SK-N-SH treated with all-trans-retinoic acid at 6 μM for 48 hours (cell line): ENCODE measurements around the gene PSMB11.

Experiments
- ATAC-seq: fragments of 200-7000 bp; cut with Tn5 transposase; 3 replicates; pipeline ENCODE4 v1.9.1; 2020; ENCODE audit warnings: mild to moderate bottlenecking, moderate library complexity
- ARNTL ChIP-seq: fragments of 450-650 bp; formaldehyde crosslinking; IDR thresholded peaks from 2 replicates; pipeline ENCODE4 v1.5.0; 2020; ENCODE audit warnings: low read depth, mild to moderate bottlenecking, moderate library complexity, borderline replicate concordance
- BACH2 ChIP-seq: fragments of 250-450 bp; sonication (Bioruptor Pico); IDR thresholded peaks from 2 replicates; pipeline ENCODE4 v1.9.0; 2021; ENCODE audit warnings: mild to moderate bottlenecking, borderline replicate concordance
- CSDC2 ChIP-seq: fragments of 250-450 bp; sonication (Bioruptor Pico); IDR thresholded peaks from 2 replicates; pipeline ENCODE4 v1.5.0; 2020; ENCODE audit warnings: mild to moderate bottlenecking, moderate library complexity
- ESRRG ChIP-seq: fragments of 250-450 bp; sonication (Bioruptor Pico); IDR thresholded peaks from 2 replicates; pipeline ENCODE4 v1.6.1; 2021; ENCODE audit warnings: mild to moderate bottlenecking
- GLIS3 ChIP-seq: fragments of 250-450 bp; sonication (Bioruptor Pico); IDR thresholded peaks from 2 replicates; pipeline ENCODE4 v1.5.0; 2020; ENCODE audit warnings: mild to moderate bottlenecking, moderate library complexity
- ISL1 ChIP-seq: fragments of 250-450 bp; sonication (Bioruptor Pico); IDR thresholded peaks from 2 replicates; pipeline ENCODE4 v2.1.2; 2022; ENCODE audit warnings: mild to moderate bottlenecking, moderate library complexity
- OSR1 ChIP-seq: fragments of 250-450 bp; sonication (Bioruptor Pico); IDR thresholded peaks from 2 replicates; pipeline ENCODE4 v1.8.0; 2022; ENCODE audit warnings: moderate library complexity, mild to moderate bottlenecking, inconsistent platforms
- PATZ1 ChIP-seq: fragments of 250-450 bp; sonication (Bioruptor Pico); IDR thresholded peaks from 2 replicates; pipeline ENCODE4 v1.8.0; 2020; ENCODE audit warnings: mild to moderate bottlenecking, moderate library complexity, borderline replicate concordance
- PPARA ChIP-seq: fragments of 250-450 bp; sonication (Bioruptor Pico); IDR thresholded peaks from 2 replicates; pipeline ENCODE4 v1.5.0; 2020; ENCODE audit warnings: mild to moderate bottlenecking, borderline replicate concordance
- SNAI2 ChIP-seq: fragments of 250-450 bp; sonication (Bioruptor Pico); IDR thresholded peaks from 2 replicates; pipeline ENCODE4 v1.5.0; 2020; ENCODE audit warnings: mild to moderate bottlenecking, moderate library complexity
- TCF4 ChIP-seq: fragments of 250-450 bp; sonication (Bioruptor Pico); IDR thresholded peaks from 2 replicates; pipeline ENCODE4 v1.8.0; 2021; ENCODE audit warnings: mild to moderate bottlenecking, moderate library complexity, borderline replicate concordance
- TOX ChIP-seq: fragments of 250-450 bp; sonication (Bioruptor Pico); IDR thresholded peaks from 2 replicates; pipeline ENCODE4 v1.8.0; 2021; ENCODE audit warnings: mild to moderate bottlenecking, moderate library complexity, borderline replicate concordance
- ZC3H10 ChIP-seq: fragments of 250-450 bp; sonication (Bioruptor Pico); IDR thresholded peaks from 2 replicates; pipeline ENCODE4 v1.5.1; 2021; ENCODE audit warnings: mild to moderate bottlenecking, moderate library complexity
- ZFP3 ChIP-seq: fragments of 250-450 bp; sonication (Bioruptor Pico); IDR thresholded peaks from 2 replicates; pipeline ENCODE4 v1.5.0; 2020; ENCODE audit warnings: mild to moderate bottlenecking, moderate library complexity
- ZFP30 ChIP-seq: fragments of 450-650 bp; formaldehyde crosslinking; IDR thresholded peaks from 2 replicates; pipeline ENCODE4 v1.5.0; 2022; ENCODE audit warnings: mild to moderate bottlenecking, moderate library complexity
- ZNF565 ChIP-seq: fragments of 450-650 bp; formaldehyde crosslinking; conservative IDR thresholded peaks from 2 replicates; pipeline ENCODE4 v1.5.0; 2020; ENCODE audit warnings: low read depth, mild to moderate bottlenecking, moderate library complexity
- ZNF70 ChIP-seq: fragments of 450-650 bp; formaldehyde crosslinking; IDR thresholded peaks from 2 replicates; pipeline ENCODE4 v1.5.0; 2020; ENCODE audit warnings: mild to moderate bottlenecking, moderate library complexity
- TF ChIP-seq, protein P1 (sequence below): fragments of 250-450 bp; sonication (Bioruptor Pico); IDR thresholded peaks from 2 replicates; pipeline ENCODE4 v1.8.0; 2021; ENCODE audit warnings: low read depth, mild to moderate bottlenecking, moderate library complexity, borderline replicate concordance
- TF ChIP-seq, protein P2 (sequence below): fragments of 250-450 bp; sonication (Bioruptor Pico); IDR thresholded peaks from 2 replicates; pipeline ENCODE4 v1.5.1; 2021; ENCODE audit warnings: mild to moderate bottlenecking, moderate library complexity
- TF ChIP-seq, protein P3 (sequence below): fragments of 250-450 bp; sonication (Bioruptor Pico); IDR thresholded peaks from 2 replicates; pipeline ENCODE4 v1.5.1; 2020; ENCODE audit warnings: low read depth, mild to moderate bottlenecking, moderate library complexity

PSMB11 gene

DNA sequence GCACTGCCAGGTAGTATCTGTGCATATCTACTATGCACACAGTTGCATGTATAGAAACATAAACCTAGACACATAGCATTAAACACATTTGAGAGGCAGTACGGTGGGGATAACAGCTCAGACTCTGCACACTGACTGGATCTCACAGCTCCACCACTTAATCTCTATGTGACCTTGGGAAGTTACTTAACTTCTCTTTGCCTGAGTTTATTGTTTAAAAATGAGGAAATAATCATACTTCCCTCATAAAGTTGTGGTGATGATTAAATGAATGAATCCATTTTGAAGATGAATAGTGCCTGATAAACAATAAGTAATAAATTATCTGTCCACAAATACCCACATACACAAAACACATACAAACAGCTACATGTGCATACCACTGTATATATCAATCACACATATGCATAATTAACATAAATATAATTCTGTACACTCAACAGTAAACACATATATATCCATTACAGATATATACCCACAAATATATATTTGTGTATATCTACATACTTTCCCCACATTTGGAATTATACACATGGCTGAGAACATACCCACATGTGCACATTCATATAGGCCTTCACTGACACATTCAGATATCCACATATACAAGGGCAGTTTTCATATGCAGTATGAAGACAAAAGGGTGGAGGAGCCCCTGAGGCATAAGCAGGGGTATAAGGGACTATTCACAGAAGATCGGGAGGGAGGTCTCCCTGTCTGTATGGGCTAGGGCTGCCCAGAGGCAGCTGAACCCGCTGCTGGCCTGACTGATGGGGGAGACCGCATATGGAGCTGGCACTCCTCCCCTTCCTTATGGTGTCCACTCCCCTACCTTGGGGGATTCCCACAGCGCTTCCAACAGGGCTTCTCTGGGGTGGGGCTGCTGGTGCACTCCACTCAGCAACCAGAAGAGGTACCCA, 9.4 kb downstream of the PSMB11 start (continued):
- TF ChIP-seq PATZ1 (CRISPR knock-in tag) = no peak
- no peak for TF ChIP-seq ESRRG (CRISPR knock-in tag)
- no peak for TF ChIP-seq PPARA (CRISPR knock-in tag)
- TF ChIP-seq, protein P1, sequence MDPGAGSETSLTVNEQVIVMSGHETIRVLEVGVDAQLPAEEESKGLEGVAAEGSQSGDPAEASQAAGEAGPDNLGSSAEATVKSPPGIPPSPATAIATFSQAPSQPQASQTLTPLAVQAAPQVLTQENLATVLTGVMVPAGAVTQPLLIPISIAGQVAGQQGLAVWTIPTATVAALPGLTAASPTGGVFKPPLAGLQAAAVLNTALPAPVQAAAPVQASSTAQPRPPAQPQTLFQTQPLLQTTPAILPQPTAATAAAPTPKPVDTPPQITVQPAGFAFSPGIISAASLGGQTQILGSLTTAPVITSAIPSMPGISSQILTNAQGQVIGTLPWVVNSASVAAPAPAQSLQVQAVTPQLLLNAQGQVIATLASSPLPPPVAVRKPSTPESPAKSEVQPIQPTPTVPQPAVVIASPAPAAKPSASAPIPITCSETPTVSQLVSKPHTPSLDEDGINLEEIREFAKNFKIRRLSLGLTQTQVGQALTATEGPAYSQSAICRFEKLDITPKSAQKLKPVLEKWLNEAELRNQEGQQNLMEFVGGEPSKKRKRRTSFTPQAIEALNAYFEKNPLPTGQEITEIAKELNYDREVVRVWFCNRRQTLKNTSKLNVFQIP (CRISPR knock-in tag) = no peak
- TF ChIP-seq ZNF70 (CRISPR knock-in tag) = no peak
- TF ChIP-seq ZC3H10 = no peak
- TF ChIP-seq GLIS3 (CRISPR knock-in tag) = no peak
- no peak for TF ChIP-seq TOX (CRISPR knock-in tag)
- TF ChIP-seq, protein P2, sequence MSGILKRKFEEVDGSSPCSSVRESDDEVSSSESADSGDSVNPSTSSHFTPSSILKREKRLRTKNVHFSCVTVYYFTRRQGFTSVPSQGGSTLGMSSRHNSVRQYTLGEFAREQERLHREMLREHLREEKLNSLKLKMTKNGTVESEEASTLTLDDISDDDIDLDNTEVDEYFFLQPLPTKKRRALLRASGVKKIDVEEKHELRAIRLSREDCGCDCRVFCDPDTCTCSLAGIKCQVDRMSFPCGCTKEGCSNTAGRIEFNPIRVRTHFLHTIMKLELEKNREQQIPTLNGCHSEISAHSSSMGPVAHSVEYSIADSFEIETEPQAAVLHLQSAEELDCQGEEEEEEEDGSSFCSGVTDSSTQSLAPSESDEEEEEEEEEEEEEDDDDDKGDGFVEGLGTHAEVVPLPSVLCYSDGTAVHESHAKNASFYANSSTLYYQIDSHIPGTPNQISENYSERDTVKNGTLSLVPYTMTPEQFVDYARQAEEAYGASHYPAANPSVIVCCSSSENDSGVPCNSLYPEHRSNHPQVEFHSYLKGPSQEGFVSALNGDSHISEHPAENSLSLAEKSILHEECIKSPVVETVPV = no peak
- no peak for TF ChIP-seq ZFP30
- no peak for TF ChIP-seq TCF4 (CRISPR knock-in tag)
- no peak for TF ChIP-seq OSR1 (CRISPR knock-in tag)

GRCh38 chr14:23052182-23052623, 10.2 kb downstream of the PSMB11 start:
- no peak for TF ChIP-seq SNAI2
- no peak for TF ChIP-seq ARNTL (CRISPR knock-in tag)
- TF ChIP-seq, protein P2 = no peak
- TF ChIP-seq ZFP30 = no peak
- TF ChIP-seq OSR1 (CRISPR knock-in tag) = no peak
- no peak for TF ChIP-seq GLIS3 (CRISPR knock-in tag)
- TF ChIP-seq CSDC2 (CRISPR knock-in tag) = no peak
- TF ChIP-seq, protein P1 (CRISPR knock-in tag) = no peak
- TF ChIP-seq ZNF565 = no peak
- no peak for TF ChIP-seq ESRRG (CRISPR knock-in tag)
- no peak for TF ChIP-seq ZFP3 (CRISPR knock-in tag)
- TF ChIP-seq, all 23 proteins: peak for 0
- no peak for ATAC-seq

DNA sequence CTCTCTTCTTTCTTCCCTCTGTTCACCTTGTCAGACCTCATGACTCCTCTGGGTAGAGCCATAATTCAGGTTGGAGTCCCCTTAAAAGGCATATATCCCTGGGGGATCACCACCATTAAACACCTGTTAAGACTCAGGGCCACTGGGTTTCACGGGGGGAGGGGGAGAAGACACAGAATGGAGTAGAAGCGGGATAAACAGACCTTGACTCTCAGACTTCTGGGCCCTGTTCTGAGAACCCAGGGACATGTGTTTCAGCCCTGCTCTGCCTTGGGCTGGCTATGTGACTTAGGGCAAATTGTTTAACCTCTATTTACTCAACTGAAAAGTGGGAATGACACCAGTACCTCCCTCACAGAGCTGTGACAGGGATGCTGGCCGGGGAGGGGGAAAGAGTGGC, 10.7 kb downstream of the PSMB11 start:
- ATAC-seq = no peak
- no peak for TF ChIP-seq ESRRG (CRISPR knock-in tag)
- no peak for TF ChIP-seq CSDC2 (CRISPR knock-in tag)
- TF ChIP-seq ZFP30 = no peak
- TF ChIP-seq TCF4 (CRISPR knock-in tag) = no peak
- TF ChIP-seq ZNF70 (CRISPR knock-in tag) = no peak
- TF ChIP-seq ZC3H10 = no peak
- TF ChIP-seq, protein P1 (CRISPR knock-in tag) = no peak
- TF ChIP-seq, protein P2 = no peak
- TF ChIP-seq BACH2 (CRISPR knock-in tag) = no peak
- TF ChIP-seq ISL1 = no peak
- TF ChIP-seq GLIS3 (CRISPR knock-in tag) = no peak
- no peak for TF ChIP-seq ZNF565
- no peak for TF ChIP-seq PATZ1 (CRISPR knock-in tag)
- TF ChIP-seq, protein P3, sequence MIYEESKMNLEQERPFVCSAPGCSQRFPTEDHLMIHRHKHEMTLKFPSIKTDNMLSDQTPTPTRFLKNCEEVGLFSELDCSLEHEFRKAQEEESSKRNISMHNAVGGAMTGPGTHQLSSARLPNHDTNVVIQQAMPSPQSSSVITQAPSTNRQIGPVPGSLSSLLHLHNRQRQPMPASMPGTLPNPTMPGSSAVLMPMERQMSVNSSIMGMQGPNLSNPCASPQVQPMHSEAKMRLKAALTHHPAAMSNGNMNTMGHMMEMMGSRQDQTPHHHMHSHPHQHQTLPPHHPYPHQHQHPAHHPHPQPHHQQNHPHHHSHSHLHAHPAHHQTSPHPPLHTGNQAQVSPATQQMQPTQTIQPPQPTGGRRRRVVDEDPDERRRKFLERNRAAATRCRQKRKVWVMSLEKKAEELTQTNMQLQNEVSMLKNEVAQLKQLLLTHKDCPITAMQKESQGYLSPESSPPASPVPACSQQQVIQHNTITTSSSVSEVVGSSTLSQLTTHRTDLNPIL = no peak
